ENCODE results near the gene AGPAT4. TPM values are rescaled to one million over a fixed set of nuclear protein-coding genes. Genes with fewer than 3 reads are reported as not detected.

AGPAT4 gene
- total and polyA plus RNA-seq, 2 donors (not counting 1 experiment from before 2014, with no cell fraction given), result 4.4 to 6.1 TPM

- Histone ChIP-seq H4K20me1 (ENCODE audit: control insufficient read depth, insufficient read depth, low read length, poor library complexity, severe bottlenecking) (no peaks in the 10 kb centered on the region), H3K79me2 (ENCODE audit: control insufficient read depth, insufficient read depth, low read length) (no peaks in the 10 kb centered on the region), H3K9me3 (ENCODE audit: control extremely low read depth in 1 of 3, control insufficient read depth in 2 of 3, insufficient read depth in 1 of 3, low read length in 2 of 3) (no peaks in the 10 kb centered on the region), H2AFZ (ENCODE audit: insufficient read depth, low read depth, low read length, poor library complexity, severe bottlenecking) (no peak overlapping the region), H3K4me3 (ENCODE audit: control extremely low read depth in 1 of 5, extremely low read depth in 1 of 5, insufficient read depth in 1 of 5, low read depth in 2 of 5, low read length in 4 of 5) (no peak overlapping the region), H3K27ac (ENCODE audit: low read length in 2 of 2) (no peak overlapping the region), H3K36me3 (replicated peaks in 1 of 2; ENCODE audit: control extremely low read depth in 1 of 2, control insufficient read depth in 1 of 2, extremely low read depth in 1 of 2, insufficient read depth in 2 of 2, low read length in 1 of 2) (peaks cover 16 to 70% of the 10 kb centered on the region in 2 experiments), H3K4me2 (replicated peaks; ENCODE audit: low read depth, low read length, poor library complexity, severe bottlenecking) (no peak overlapping the region), H3K27me3 (replicated peaks in 1 of 4; ENCODE audit: control extremely low read depth in 1 of 4, control insufficient read depth in 3 of 4, insufficient read depth in 4 of 4, low read length in 3 of 4) (no peaks in the 10 kb centered on the region), H3K4me1 (ENCODE audit: control insufficient read depth in 2 of 2, insufficient read depth in 2 of 2, low read length in 2 of 2) (no peaks in the 10 kb centered on the region), H3K9ac (ENCODE audit: low read length) (no peak overlapping the region)
- POLR2A ChIA-PET, result no interaction called here
- no peaks in the 10 kb centered on the region for H3K9me3 Mint-ChIP-seq (ENCODE audit: insufficient read depth)
- no peaks in the 10 kb centered on the region for H3K4me1 Mint-ChIP-seq
- DNase-seq (no peak), ATAC-seq (ENCODE audit: low read depth) (no peak)
- no peak overlapping the region for H3K4me3 Mint-ChIP-seq
- no peaks in the 10 kb centered on the region for H3K27me3 Mint-ChIP-seq
- intact Hi-C loops (cut with micrococcal nuclease), result no loop called here
- no peak overlapping the region for H3K27ac Mint-ChIP-seq
- WGBS (ENCODE audit: insufficient coverage), result 100% methylated on average over 1 of the region's 2 CpGs
- CTCF ChIA-PET, result interaction anchor here (0.9 kb wide), 1 partner anchor 265 kb away, joined by 3 read pairs; no protein-coding TSS in a partner anchor
- TF ChIP-seq EZH2 (IDR thresholded peaks at IDR 0.05; ENCODE audit: borderline replicate concordance, insufficient read depth, low read depth, low read length, poor library complexity, severe bottlenecking) (no peak), CTCF (IDR thresholded peaks at IDR 0.05) (no peak)
Observed at GRCh38 chr6:161105408-161105807, 168.5 kb downstream of the AGPAT4 start.

GRCh38 chr6:161104966-161105365, 168.9 kb downstream of the AGPAT4 start:
- no peak overlapping the region for H3K4me3 ChIP-seq (ENCODE audit: control extremely low read depth in 1 of 5, extremely low read depth in 1 of 5, insufficient read depth in 1 of 5, low read depth in 2 of 5, low read length in 4 of 5)
- CTCF ChIA-PET, result interaction anchor here (0.9 kb wide), 1 partner anchor 266 kb away, joined by 3 read pairs; no protein-coding TSS in a partner anchor
- no peaks in the 10 kb centered on the region for H3K4me1 ChIP-seq (ENCODE audit: control insufficient read depth in 2 of 2, insufficient read depth in 2 of 2, low read length in 2 of 2)
- ATAC-seq (ENCODE audit: low read depth) (no peak), DNase-seq (no peak)
- no peak overlapping the region for H3K4me2 ChIP-seq (replicated peaks; ENCODE audit: low read depth, low read length, poor library complexity, severe bottlenecking)
- H3K27ac ChIP-seq (ENCODE audit: low read length in 2 of 2), result no peak overlapping the region
- Mint-ChIP-seq H3K9me3 (ENCODE audit: insufficient read depth) (no peaks in the 10 kb centered on the region), H3K4me3 (no peak overlapping the region), H3K27ac (no peak overlapping the region), H3K27me3 (no peaks in the 10 kb centered on the region), H3K4me1 (no peaks in the 10 kb centered on the region)
- no peak overlapping the region for H3K9ac ChIP-seq (ENCODE audit: low read length)
- no peaks in the 10 kb centered on the region for H3K79me2 ChIP-seq (ENCODE audit: control insufficient read depth, insufficient read depth, low read length)
- TF ChIP-seq EZH2 (IDR thresholded peaks at IDR 0.05; ENCODE audit: borderline replicate concordance, insufficient read depth, low read depth, low read length, poor library complexity, severe bottlenecking) (no peak), CTCF (IDR thresholded peaks at IDR 0.05) (no peak)
- H3K27me3 ChIP-seq (replicated peaks in 1 of 4; ENCODE audit: control extremely low read depth in 1 of 4, control insufficient read depth in 3 of 4, insufficient read depth in 4 of 4, low read length in 3 of 4), result no peaks in the 10 kb centered on the region
- peaks cover 16 to 66% of the 10 kb centered on the region in 2 experiments for H3K36me3 ChIP-seq (replicated peaks in 1 of 2; ENCODE audit: control extremely low read depth in 1 of 2, control insufficient read depth in 1 of 2, extremely low read depth in 1 of 2, insufficient read depth in 2 of 2, low read length in 1 of 2)
- H2AFZ ChIP-seq (ENCODE audit: insufficient read depth, low read depth, low read length, poor library complexity, severe bottlenecking), result no peak overlapping the region
- no peaks in the 10 kb centered on the region for H4K20me1 ChIP-seq (ENCODE audit: control insufficient read depth, insufficient read depth, low read length, poor library complexity, severe bottlenecking)
- no peaks in the 10 kb centered on the region for H3K9me3 ChIP-seq (ENCODE audit: control extremely low read depth in 1 of 3, control insufficient read depth in 2 of 3, insufficient read depth in 1 of 3, low read length in 2 of 3)
- intact Hi-C loops (cut with micrococcal nuclease), result no loop called here
- POLR2A ChIA-PET, result no interaction called here

All from B cell (primary cell).